HCEC 1CT (cell line): ENCODE measurements around the gene TTC32.

Experiments
- DNase-seq: peaks from one replicate; pipeline ENCODE4 v3.0.0-alpha.2; 2017

The TTC32 gene

DNA sequence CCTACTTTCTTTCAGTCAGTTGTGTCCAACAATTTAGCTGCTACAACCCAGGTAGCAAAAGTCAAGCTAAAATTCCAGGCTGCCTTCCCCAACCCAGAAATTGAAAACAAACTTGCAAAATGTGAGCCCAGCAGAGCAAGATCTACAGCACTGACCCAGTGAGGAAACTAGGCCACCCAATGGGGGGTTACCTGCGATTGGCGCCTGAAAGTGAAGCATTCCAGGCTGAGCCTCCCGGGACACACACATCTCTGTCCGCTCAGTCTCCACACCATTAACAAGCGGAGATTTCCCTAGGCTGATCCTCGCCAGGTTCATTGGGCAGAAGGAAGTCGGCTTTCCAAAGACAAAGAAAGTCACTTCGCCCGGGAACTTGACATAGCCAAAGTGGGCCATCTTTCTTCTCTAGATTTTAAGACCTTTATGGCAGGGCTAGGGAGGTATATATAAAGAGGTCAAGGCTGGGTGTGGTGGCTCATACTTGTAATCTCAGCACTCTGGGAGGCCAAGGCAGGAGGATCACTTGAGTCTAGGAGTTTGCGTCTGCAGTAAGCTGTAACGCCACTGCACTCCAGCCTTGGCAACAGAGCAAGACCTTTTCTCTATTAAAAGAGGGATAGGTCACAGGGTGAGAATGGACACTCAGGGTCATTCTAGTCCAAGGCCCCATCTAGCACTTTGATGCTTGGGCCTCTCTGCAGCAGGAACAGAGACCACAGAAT is 53.6 kb downstream of the TTC32 start:
- DNase-seq = no peak

DNA sequence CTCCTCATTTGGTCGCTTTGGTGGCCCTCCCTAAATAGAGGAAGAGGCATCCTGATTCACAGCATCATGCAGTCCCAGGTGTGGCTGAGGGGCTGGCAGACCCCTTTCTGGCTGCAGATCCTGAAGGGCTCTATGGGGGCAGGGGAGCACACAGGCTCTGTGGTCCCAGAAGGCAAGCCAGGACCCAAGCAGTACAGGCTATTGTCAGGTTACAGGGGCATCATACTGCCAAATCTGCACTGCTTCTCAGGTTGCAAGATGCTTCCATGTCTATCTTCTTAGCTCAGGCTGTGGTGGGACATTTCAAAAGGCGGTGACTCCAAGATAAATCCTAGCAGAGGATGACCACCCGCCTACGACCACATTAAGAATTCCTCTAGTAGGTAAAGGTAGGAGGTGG is 54.3 kb downstream of the TTC32 start:
- no peak for DNase-seq
